ENCODE results near the gene TUBB. TPM values are rescaled to one million over a fixed set of nuclear protein-coding genes. Genes with fewer than 3 reads are reported as not detected.
A peak's percentile ranks its signal among the peaks of the same experiment; 100 is the strongest.

Gene TUBB
- total and polyA plus RNA-seq, 9 of the 15 experiments (the other 6 are each of a cell fraction or from before 2014, with no cell fraction given) = 971 to 2,870 (median 1,478) TPM

DNA sequence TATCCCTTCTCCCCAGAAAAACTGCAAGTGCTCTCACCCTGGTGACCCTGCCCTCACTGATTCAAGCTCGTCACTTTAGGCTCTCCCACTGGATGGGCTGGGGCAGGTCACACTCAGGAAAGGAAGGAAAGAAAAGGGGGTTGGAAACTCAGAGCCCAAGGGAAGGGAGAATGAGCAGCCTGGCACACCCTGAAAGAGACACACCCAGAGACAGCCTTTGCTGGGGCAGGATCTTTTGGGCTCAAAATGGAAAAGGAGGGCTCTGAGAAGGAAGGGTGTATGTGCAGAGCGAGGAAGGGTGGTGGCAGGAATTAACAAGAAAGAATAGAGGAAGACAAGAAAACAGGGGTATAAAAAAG is 36.2 kb upstream of the TUBB start (continued):
- TF ChIP-seq ZBTB33 (CRISPR knock-in tag; IDR thresholded peaks at IDR 0.05) (no peak), ZNF766 (CRISPR knock-in tag; conservative IDR thresholded peaks at IDR 0.05) (no peak), NR1H2 (CRISPR knock-in tag; IDR thresholded peaks at IDR 0.05) (0 out of 2 replicates have a peak, but pooled peaks have one; percentile 42), ZFPM2 (CRISPR knock-in tag; IDR thresholded peaks at IDR 0.05) (no peak), FOXJ3 (CRISPR knock-in tag; IDR thresholded peaks at IDR 0.05) (no peak), TCFL5 (CRISPR knock-in tag; conservative IDR thresholded peaks at IDR 0.05) (no peak), ZNF217 (CRISPR knock-in tag; IDR thresholded peaks at IDR 0.05) (no peak), ZNF717 (CRISPR knock-in tag; IDR thresholded peaks at IDR 0.05) (no peak), ZBTB40 (IDR thresholded peaks at IDR 0.05) (peak; percentile 32; the same call in 1 of the 2 replicates), ZBTB40 (CRISPR knock-in tag; IDR thresholded peaks at IDR 0.05) (no peak), ZFX (CRISPR knock-in tag; IDR thresholded peaks at IDR 0.05) (no peak)
- TF ChIP-seq, protein P1, sequence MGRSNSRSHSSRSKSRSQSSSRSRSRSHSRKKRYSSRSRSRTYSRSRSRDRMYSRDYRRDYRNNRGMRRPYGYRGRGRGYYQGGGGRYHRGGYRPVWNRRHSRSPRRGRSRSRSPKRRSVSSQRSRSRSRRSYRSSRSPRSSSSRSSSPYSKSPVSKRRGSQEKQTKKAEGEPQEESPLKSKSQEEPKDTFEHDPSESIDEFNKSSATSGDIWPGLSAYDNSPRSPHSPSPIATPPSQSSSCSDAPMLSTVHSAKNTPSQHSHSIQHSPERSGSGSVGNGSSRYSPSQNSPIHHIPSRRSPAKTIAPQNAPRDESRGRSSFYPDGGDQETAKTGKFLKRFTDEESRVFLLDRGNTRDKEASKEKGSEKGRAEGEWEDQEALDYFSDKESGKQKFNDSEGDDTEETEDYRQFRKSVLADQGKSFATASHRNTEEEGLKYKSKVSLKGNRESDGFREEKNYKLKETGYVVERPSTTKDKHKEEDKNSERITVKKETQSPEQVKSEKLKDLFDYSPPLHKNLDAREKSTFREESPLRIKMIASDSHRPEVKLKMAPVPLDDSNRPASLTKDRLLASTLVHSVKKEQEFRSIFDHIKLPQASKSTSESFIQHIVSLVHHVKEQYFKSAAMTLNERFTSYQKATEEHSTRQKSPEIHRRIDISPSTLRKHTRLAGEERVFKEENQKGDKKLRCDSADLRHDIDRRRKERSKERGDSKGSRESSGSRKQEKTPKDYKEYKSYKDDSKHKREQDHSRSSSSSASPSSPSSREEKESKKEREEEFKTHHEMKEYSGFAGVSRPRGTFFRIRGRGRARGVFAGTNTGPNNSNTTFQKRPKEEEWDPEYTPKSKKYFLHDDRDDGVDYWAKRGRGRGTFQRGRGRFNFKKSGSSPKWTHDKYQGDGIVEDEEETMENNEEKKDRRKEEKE (IDR thresholded peaks at IDR 0.05; ENCODE audit: borderline replicate concordance in 1 of 2, control insufficient read depth in 1 of 2, low read depth in 2 of 2, low read length in 1 of 2) = no peak

Measured in K562 (cell line).